ENCODE results near the gene SLC22A4. TPM values are rescaled to one million over a fixed set of nuclear protein-coding genes. Genes with fewer than 3 reads are reported as not detected.
A peak's percentile ranks its signal among the peaks of the same experiment; 100 is the strongest.

SLC22A4 gene
- total and polyA plus RNA-seq, 5 donors from 2014 or later = not detected

DNA sequence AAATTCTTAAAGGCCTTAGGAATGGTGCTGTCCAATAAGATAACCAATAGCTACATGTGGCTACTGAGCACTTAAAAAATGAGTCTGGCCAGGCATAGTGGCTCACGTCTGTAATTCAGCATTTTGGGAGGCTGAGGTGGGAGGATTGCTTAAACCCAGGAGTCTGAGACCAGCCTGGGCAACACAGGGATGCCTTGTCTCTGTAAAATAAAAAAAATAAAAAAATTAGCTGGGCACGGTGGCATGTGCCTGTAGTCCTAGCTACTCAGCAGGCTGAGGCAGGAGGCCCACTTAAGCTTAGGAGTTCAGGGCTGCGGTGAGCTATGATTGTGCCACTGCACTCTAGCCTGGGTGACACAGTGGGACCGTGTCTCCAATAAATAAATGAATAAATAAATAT is 74.0 kb downstream of the SLC22A4 start:
- Mint-ChIP-seq H3K4me3 (peak overlapping the region in 1 of 4 donors; percentile 29), H3K9me3 (no peaks in the 10 kb centered on the region), H3K27me3 (peaks cover 4% of the 10 kb centered on the region), H3K36me3 (peaks cover 9% of the 10 kb centered on the region), H3K27ac (no peak overlapping the region), H3K4me1 (peaks cover 5 to 29% (median 21%) of the 10 kb centered on the region in 4 donors)
- Histone ChIP-seq H3K9me3 (ENCODE audit: control insufficient read depth in 2 of 2, low read length in 2 of 2) (no peaks in the 10 kb centered on the region), H3K27ac (ENCODE audit: insufficient read depth, low read length, poor library complexity, severe bottlenecking) (no peak overlapping the region), H3K27me3 (ENCODE audit: control insufficient read depth, insufficient read depth, low read length) (no peaks in the 10 kb centered on the region), H3K4me1 (ENCODE audit: control insufficient read depth, insufficient read depth, low read length, poor library complexity, severe bottlenecking) (peaks cover 21% of the 10 kb centered on the region), H3K36me3 (ENCODE audit: control insufficient read depth, insufficient read depth, low read length) (no peaks in the 10 kb centered on the region), H3K4me3 (ENCODE audit: low read depth, low read length) (no peak overlapping the region)
- DNase-seq (no peak), ATAC-seq (ENCODE audit: low read depth in 2 of 2) (no peak)

GRCh38 chr5:132369007-132369473 is 74.8 kb downstream of the SLC22A4 start:
- Histone ChIP-seq H3K9me3 (ENCODE audit: control insufficient read depth in 2 of 2, low read length in 2 of 2) (no peaks in the 10 kb centered on the region), H3K27ac (ENCODE audit: insufficient read depth, low read length, poor library complexity, severe bottlenecking) (peak overlapping the region; percentile 51), H3K36me3 (ENCODE audit: control insufficient read depth, insufficient read depth, low read length) (no peaks in the 10 kb centered on the region), H3K4me1 (ENCODE audit: control insufficient read depth, insufficient read depth, low read length, poor library complexity, severe bottlenecking) (peaks cover 21% of the 10 kb centered on the region), H3K27me3 (ENCODE audit: control insufficient read depth, insufficient read depth, low read length) (no peaks in the 10 kb centered on the region), H3K4me3 (ENCODE audit: low read depth, low read length) (peak overlapping the region; percentile 55)
- Mint-ChIP-seq H3K27me3 (peaks cover 4% of the 10 kb centered on the region), H3K27ac (peak overlapping the region; percentile 9 to 77 (median 74)), H3K36me3 (peaks cover 5% of the 10 kb centered on the region), H3K4me1 (peaks cover 5 to 29% (median 21%) of the 10 kb centered on the region in 4 donors), H3K9me3 (no peaks in the 10 kb centered on the region), H3K4me3 (peak overlapping the region; percentile 3 to 84 (median 60))
- no peak for DNase-seq
- ATAC-seq (ENCODE audit: low read depth in 2 of 2) = no peak

- H3K4me3 Mint-ChIP-seq = peak within 1 kb of the TSS; percentile 84 to 92 (median 86)
- H3K4me3 ChIP-seq (ENCODE audit: low read depth, low read length) = peak within 1 kb of the TSS; percentile 55
- H3K36me3 Mint-ChIP-seq = peaks cover under 1% of the 10 kb centered on the region
- H3K4me1 Mint-ChIP-seq = peaks cover 5 to 29% (median 22%) of the 10 kb centered on the region in 4 donors
- H3K27ac ChIP-seq (ENCODE audit: insufficient read depth, low read length, poor library complexity, severe bottlenecking) = peak within 1 kb of the TSS; percentile 51
- H3K9me3 ChIP-seq (ENCODE audit: control insufficient read depth in 2 of 2, low read length in 2 of 2) = no peaks in the 10 kb centered on the region
- no peaks in the 10 kb centered on the region for H3K27me3 ChIP-seq (ENCODE audit: control insufficient read depth, insufficient read depth, low read length)
- DNase-seq = peak; percentile 53 to 70 (median 68)
- H3K9me3 Mint-ChIP-seq = no peaks in the 10 kb centered on the region
- H3K27me3 Mint-ChIP-seq = peaks cover 4% of the 10 kb centered on the region
- H3K27ac Mint-ChIP-seq = peak within 1 kb of the TSS; percentile 74 to 83 (median 77)
- peak; percentile 91 to 93 for ATAC-seq (ENCODE audit: low read depth in 2 of 2)
- no peaks in the 10 kb centered on the region for H3K36me3 ChIP-seq (ENCODE audit: control insufficient read depth, insufficient read depth, low read length)
- peaks cover 21% of the 10 kb centered on the region for H3K4me1 ChIP-seq (ENCODE audit: control insufficient read depth, insufficient read depth, low read length, poor library complexity, severe bottlenecking)
Measured at GRCh38 chr5:132369474-132370180, 75.4 kb downstream of the SLC22A4 start, which contains the start of gene SLC22A5. Gene SLC22A5 (plus strand): TSS chr5:132369710. CDS start chr5:132369973, 263 bp downstream.

DNA sequence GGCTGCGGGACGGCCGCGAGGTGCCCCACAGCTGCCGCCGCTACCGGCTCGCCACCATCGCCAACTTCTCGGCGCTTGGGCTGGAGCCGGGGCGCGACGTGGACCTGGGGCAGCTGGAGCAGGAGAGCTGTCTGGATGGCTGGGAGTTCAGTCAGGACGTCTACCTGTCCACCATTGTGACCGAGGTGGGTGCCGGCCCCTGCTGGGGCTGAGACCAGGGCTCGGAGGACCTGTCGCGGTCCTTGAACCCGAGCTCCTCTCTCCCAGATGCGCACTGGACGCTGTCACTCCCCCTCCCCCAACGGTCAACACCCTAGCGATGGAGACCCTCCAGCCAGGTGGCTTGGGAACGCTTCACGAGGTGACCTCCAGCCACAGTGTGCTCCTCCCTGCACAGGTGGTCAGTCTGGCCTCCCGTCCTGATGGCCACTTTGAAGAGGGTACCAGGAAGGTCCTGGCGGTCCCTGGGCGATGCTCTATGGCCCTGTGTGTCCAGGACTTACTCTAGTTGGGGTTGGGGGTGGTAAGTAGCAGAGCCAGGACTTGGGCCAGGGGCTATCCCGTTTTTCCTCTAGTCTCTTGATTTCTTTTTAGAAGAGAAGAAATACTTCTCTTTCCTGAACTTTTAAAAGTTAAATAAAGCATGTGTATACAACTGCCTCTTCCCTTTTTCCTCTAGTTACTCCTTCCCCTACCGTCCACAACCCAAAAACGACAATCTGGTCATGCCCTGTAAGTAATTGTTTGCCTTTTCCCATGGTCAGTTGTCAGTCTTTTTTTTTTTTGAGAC is 76.2 kb downstream of the SLC22A4 start:
- H3K27me3 ChIP-seq (ENCODE audit: control insufficient read depth, insufficient read depth, low read length) = no peaks in the 10 kb centered on the region
- peak overlapping the region; percentile 51 for H3K27ac ChIP-seq (ENCODE audit: insufficient read depth, low read length, poor library complexity, severe bottlenecking)
- Mint-ChIP-seq H3K27me3 (peaks cover 4% of the 10 kb centered on the region), H3K9me3 (no peaks in the 10 kb centered on the region), H3K36me3 (no peaks in the 10 kb centered on the region), H3K4me1 (peaks cover 5 to 34% (median 23%) of the 10 kb centered on the region in 4 donors), H3K27ac (peak overlapping the region; percentile 65 to 89 (median 83)), H3K4me3 (peak overlapping the region; percentile 84 to 92 (median 86))
- peaks cover 21% of the 10 kb centered on the region for H3K4me1 ChIP-seq (ENCODE audit: control insufficient read depth, insufficient read depth, low read length, poor library complexity, severe bottlenecking)
- peak overlapping the region; percentile 41 for H3K4me3 ChIP-seq (ENCODE audit: low read depth, low read length)
- ATAC-seq (ENCODE audit: low read depth in 2 of 2) (no peak), DNase-seq (no peak)
- no peaks in the 10 kb centered on the region for H3K9me3 ChIP-seq (ENCODE audit: control insufficient read depth in 2 of 2, low read length in 2 of 2)
- H3K36me3 ChIP-seq (ENCODE audit: control insufficient read depth, insufficient read depth, low read length) = no peaks in the 10 kb centered on the region

DNA sequence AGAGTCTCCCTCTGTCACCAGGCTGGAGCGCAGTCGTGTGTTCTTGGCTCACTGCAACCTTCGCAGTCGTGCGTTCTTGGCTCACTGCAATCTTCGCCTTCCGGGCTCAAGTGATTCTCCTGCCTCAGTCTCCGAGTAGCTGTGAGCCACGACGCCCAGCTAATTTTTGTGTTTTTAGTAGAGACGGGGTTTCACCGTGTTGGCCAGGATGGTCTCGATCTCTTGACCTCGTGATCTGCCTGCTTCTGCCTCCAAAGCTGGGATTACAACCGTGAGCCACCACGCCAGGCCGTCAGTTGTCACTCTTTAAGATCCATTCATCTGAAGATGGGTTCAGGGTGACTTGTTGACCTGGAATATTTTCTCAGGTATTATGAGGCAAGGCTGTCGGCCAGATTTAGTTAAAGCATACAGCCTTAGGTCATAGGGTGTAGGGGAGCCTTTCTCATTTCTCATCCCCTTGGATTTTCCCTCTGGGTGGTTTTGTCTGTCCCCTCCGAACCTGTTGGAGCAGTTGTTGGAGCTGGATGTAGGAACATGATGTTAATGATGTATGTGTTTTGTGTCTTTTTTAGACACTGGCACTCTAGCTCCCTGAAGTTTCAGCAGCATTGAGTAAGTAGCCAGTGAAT is 76.9 kb downstream of the SLC22A4 start:
- Mint-ChIP-seq H3K27ac (peak overlapping the region; percentile 83 to 89 (median 89)), H3K27me3 (peaks cover 4% of the 10 kb centered on the region), H3K4me3 (peak overlapping the region; percentile 84 to 92 (median 86)), H3K9me3 (no peaks in the 10 kb centered on the region), H3K4me1 (peaks cover 5 to 34% (median 25%) of the 10 kb centered on the region in 4 donors), H3K36me3 (no peaks in the 10 kb centered on the region)
- H3K36me3 ChIP-seq (ENCODE audit: control insufficient read depth, insufficient read depth, low read length) = no peaks in the 10 kb centered on the region
- no peaks in the 10 kb centered on the region for H3K27me3 ChIP-seq (ENCODE audit: control insufficient read depth, insufficient read depth, low read length)
- DNase-seq = no peak
- peaks cover 21% of the 10 kb centered on the region for H3K4me1 ChIP-seq (ENCODE audit: control insufficient read depth, insufficient read depth, low read length, poor library complexity, severe bottlenecking)
- H3K4me3 ChIP-seq (ENCODE audit: low read depth, low read length) = peak overlapping the region; percentile 41
- H3K27ac ChIP-seq (ENCODE audit: insufficient read depth, low read length, poor library complexity, severe bottlenecking) = no peak overlapping the region
- no peak for ATAC-seq (ENCODE audit: low read depth in 2 of 2)
- H3K9me3 ChIP-seq (ENCODE audit: control insufficient read depth in 2 of 2, low read length in 2 of 2) = no peaks in the 10 kb centered on the region

DNA sequence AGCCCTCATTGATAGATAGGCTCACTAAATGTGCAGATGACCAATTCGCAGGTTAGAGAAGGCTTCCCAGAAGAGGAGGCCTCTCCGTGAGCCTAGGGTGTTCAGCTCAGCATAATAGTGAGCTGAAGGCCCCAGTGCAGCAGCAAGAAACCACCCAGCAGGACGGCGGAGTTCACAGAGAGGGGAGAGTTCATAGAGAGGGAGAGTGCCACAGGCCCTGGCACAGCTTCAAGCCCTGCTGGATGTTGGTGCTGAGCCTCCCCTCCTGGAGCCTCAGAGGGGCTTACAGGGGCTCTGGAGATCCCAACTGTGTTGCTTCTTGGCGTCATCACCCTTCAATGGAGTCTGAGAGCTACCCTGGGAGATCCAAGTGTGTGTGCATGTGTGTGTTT is 77.4 kb downstream of the SLC22A4 start:
- no peak for ATAC-seq (ENCODE audit: low read depth in 2 of 2)
- Mint-ChIP-seq H3K27me3 (peaks cover 4% of the 10 kb centered on the region), H3K36me3 (no peaks in the 10 kb centered on the region), H3K9me3 (no peaks in the 10 kb centered on the region), H3K4me1 (peaks cover 5 to 34% (median 25%) of the 10 kb centered on the region in 4 donors), H3K27ac (peak overlapping the region in 2 of 3 donors; percentile 83 to 89), H3K4me3 (peak overlapping the region; percentile 84 to 92 (median 86))
- H3K27me3 ChIP-seq (ENCODE audit: control insufficient read depth, insufficient read depth, low read length) = no peaks in the 10 kb centered on the region
- H3K27ac ChIP-seq (ENCODE audit: insufficient read depth, low read length, poor library complexity, severe bottlenecking) = no peak overlapping the region
- DNase-seq = no peak
- no peaks in the 10 kb centered on the region for H3K36me3 ChIP-seq (ENCODE audit: control insufficient read depth, insufficient read depth, low read length)
- H3K4me1 ChIP-seq (ENCODE audit: control insufficient read depth, insufficient read depth, low read length, poor library complexity, severe bottlenecking) = peaks cover 21% of the 10 kb centered on the region
- no peak overlapping the region for H3K4me3 ChIP-seq (ENCODE audit: low read depth, low read length)
- no peaks in the 10 kb centered on the region for H3K9me3 ChIP-seq (ENCODE audit: control insufficient read depth in 2 of 2, low read length in 2 of 2)

DNA sequence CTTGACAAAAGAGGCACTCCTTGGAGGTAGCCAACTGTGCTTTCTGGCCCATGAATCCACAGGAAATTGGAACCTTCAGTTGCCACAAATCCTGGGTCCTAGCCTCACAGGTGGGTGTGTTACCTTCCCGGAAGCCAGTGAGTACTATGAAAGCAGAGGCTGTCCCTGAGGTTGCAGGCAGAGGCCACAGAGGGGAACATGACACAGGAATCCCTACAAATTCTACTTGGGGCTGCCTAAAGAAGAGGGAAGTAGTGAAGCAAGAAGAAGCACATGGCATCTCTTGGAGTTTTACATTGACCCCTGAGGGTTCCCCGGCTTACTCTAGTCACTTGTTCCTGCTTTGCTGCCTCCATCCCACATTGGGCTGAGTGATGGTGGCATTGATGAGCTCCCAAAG is 77.9 kb downstream of the SLC22A4 start:
- H3K4me3 Mint-ChIP-seq = no peak overlapping the region
- peaks cover 21% of the 10 kb centered on the region for H3K4me1 ChIP-seq (ENCODE audit: control insufficient read depth, insufficient read depth, low read length, poor library complexity, severe bottlenecking)
- DNase-seq (no peak), ATAC-seq (ENCODE audit: low read depth in 2 of 2) (no peak)
- H3K27me3 Mint-ChIP-seq = peaks cover 4% of the 10 kb centered on the region
- H3K36me3 Mint-ChIP-seq = no peaks in the 10 kb centered on the region
- no peak overlapping the region for H3K27ac Mint-ChIP-seq
- no peak overlapping the region for H3K4me3 ChIP-seq (ENCODE audit: low read depth, low read length)
- H3K4me1 Mint-ChIP-seq = peaks cover 5 to 34% (median 25%) of the 10 kb centered on the region in 4 donors
- H3K36me3 ChIP-seq (ENCODE audit: control insufficient read depth, insufficient read depth, low read length) = no peaks in the 10 kb centered on the region
- no peak overlapping the region for H3K27ac ChIP-seq (ENCODE audit: insufficient read depth, low read length, poor library complexity, severe bottlenecking)
- H3K27me3 ChIP-seq (ENCODE audit: control insufficient read depth, insufficient read depth, low read length) = no peaks in the 10 kb centered on the region
- H3K9me3 ChIP-seq (ENCODE audit: control insufficient read depth in 2 of 2, low read length in 2 of 2) = no peaks in the 10 kb centered on the region
- H3K9me3 Mint-ChIP-seq = no peaks in the 10 kb centered on the region
